Measurements from ENCODE around the gene G0S2. TPM values are rescaled to one million over a fixed set of nuclear protein-coding genes. Genes with fewer than 3 reads are reported as not detected.

The G0S2 gene
- total and polyA plus RNA-seq, 10 of the 15 experiments (the other 5 are each of a cell fraction or from before 2014, with no cell fraction given), result 0.07 to 0.51 (median 0.23) TPM

- FAIRE-seq (no peak), ATAC-seq (no peak), DNase-seq (ENCODE audit: low read depth, low spot score) (no peak)
- no peak overlapping the region for H3K4me2 ChIP-seq (ENCODE audit: control insufficient read depth, insufficient read depth)
- H3K9me3 ChIP-seq (replicated peaks; ENCODE audit: control insufficient read depth, insufficient read depth, low read length), result no peaks in the 10 kb centered on the region
- ChIA-PET POLR2A (interaction anchor here (1.6 to 7.6 kb wide), 2 partner anchors 13 to 19 kb away, joined by 8 to 95 read pairs; partner anchors contain the start of gene G0S2), CTCF (interaction anchor here (0.6 to 4.0 kb wide), 4 partner anchors 10 to 86 kb away, joined by 3 to 58 read pairs (median 20); partner anchors contain the start of gene G0S2), SMC1A (ENCODE audit: uncharacterized antibody, unreplicated experiment) (interaction anchor here (0.9 to 17.6 kb wide), 9 partner anchors 10 to 113 kb away, joined by 3 to 261 read pairs (median 13); partner anchors contain the start of genes G0S2 and TRAF3IP3), RAD21 (ENCODE audit: unreplicated experiment) (interaction anchor here (1.2 to 15.7 kb wide), 4 partner anchors 19 to 36 kb away, joined by 3 to 195 read pairs (median 16); partner anchors contain the start of gene G0S2)
- intact Hi-C loops (cut with micrococcal nuclease; ENCODE audit: unreplicated experiment) (loop anchor here (2.0 to 5.0 kb wide), 2 partner anchors 17 to 737 kb away; no protein-coding TSS in a partner anchor), in situ Hi-C loops (cut with MboI) (no loop called here)
- H3K27ac ChIP-seq (ENCODE audit: control insufficient read depth, insufficient read depth), result no peak overlapping the region
- H3K4me1 ChIP-seq (ENCODE audit: control insufficient read depth, insufficient read depth, low read length), result peaks cover 26% of the 10 kb centered on the region
- no peak overlapping the region for H3K4me3 ChIP-seq
- H3K79me2 ChIP-seq (ENCODE audit: control insufficient read depth, insufficient read depth, low read length), result no peaks in the 10 kb centered on the region
- no peaks in the 10 kb centered on the region for H4K20me1 ChIP-seq (ENCODE audit: control insufficient read depth, insufficient read depth)
- no TSS peak for BruUV-seq (replicated peaks)
- TF ChIP-seq TBL1XR1 (IDR thresholded peaks at IDR 0.05; ENCODE audit: low read depth, low read length), result no peak
- no peak for TF ChIP-seq REST (IDR thresholded peaks at IDR 0.05; ENCODE audit: low read depth, low read length)
- no peak for TF ChIP-seq BACH1 (IDR thresholded peaks at IDR 0.05; ENCODE audit: borderline replicate concordance)
- TF ChIP-seq STAT1 (conservative IDR thresholded peaks at IDR 0.05), result no peak
- TF ChIP-seq CHD2 (IDR thresholded peaks at IDR 0.05; ENCODE audit: borderline replicate concordance, low read depth, low read length), result no peak
- TF ChIP-seq RELA (IDR thresholded peaks at IDR 0.05; ENCODE audit: borderline replicate concordance, partially characterized antibody), result no peak
- no peak for TF ChIP-seq ZNF217 (IDR thresholded peaks at IDR 0.05)
- no peak for TF ChIP-seq ZBTB33 (IDR thresholded peaks at IDR 0.05)
- no peak for TF ChIP-seq PRDM15 (CRISPR knock-in tag; IDR thresholded peaks at IDR 0.05)
- no peak for TF ChIP-seq EGR1 (IDR thresholded peaks at IDR 0.05; ENCODE audit: borderline replicate concordance in 1 of 2, low read depth in 2 of 2, low read length in 2 of 2)
- no peak for TF ChIP-seq POLR2A (IDR thresholded peaks at IDR 0.05; ENCODE audit: low read depth, low read length)
- no peak for TF ChIP-seq IRF4 (IDR thresholded peaks at IDR 0.05; ENCODE audit: low read depth, low read length)
- TF ChIP-seq YY1 (IDR thresholded peaks at IDR 0.05; ENCODE audit: low read depth, low read length), result no peak
- no peak for TF ChIP-seq SMARCA5 (IDR thresholded peaks at IDR 0.05)
- TF ChIP-seq ZNF207 (IDR thresholded peaks at IDR 0.05; ENCODE audit: borderline replicate concordance), result no peak
- no peaks in the 10 kb centered on the region for H3K36me3 ChIP-seq (ENCODE audit: control insufficient read depth in 2 of 2, insufficient read depth in 2 of 2, low read length in 1 of 2)
- H3K9ac ChIP-seq (ENCODE audit: control insufficient read depth, insufficient read depth, low read length), result no peak overlapping the region
- WGBS (ENCODE audit: insufficient coverage, insufficient replicate concordance, low lambda C conversion rate, missing lambda C conversion rate), result 40% methylated on average over 9 of the region's 9 CpGs
- H2AFZ ChIP-seq (ENCODE audit: control insufficient read depth, low read depth, low read length), result no peak overlapping the region
- no peaks in the 10 kb centered on the region; a peak in 1 of 4 replicates for H3K27me3 ChIP-seq (replicated peaks in 1 of 2; ENCODE audit: control insufficient read depth in 2 of 2, insufficient read depth in 2 of 2, low read length in 1 of 2)
Observed at GRCh38 chr1:209655411-209656231, 19.6 kb upstream of the G0S2 start.

Measured in GM12878 (cell line).